SK-N-SH (cell line): Measurements from ENCODE around the gene DOK4.

Experiments used
- MAX ChIP-seq: IDR thresholded peaks from 2 replicates; pipeline ENCODE4 v1.4.0; 2012; ENCODE audit warnings: low read depth
- RCOR1 ChIP-seq: fragments of 150-350 bp; IDR thresholded peaks from 2 replicates; pipeline ENCODE4 v1.6.1; 2017; ENCODE audit warnings: antibody characterized with exemption, low read length
- TAF1 ChIP-seq: IDR thresholded peaks from 2 replicates; pipeline ENCODE4 v1.6.1; 2012; ENCODE audit warnings: low read depth, mild to moderate bottlenecking, low read length, moderate library complexity, borderline replicate concordance

GRCh38 chr16:57508035-57508425 is 21.7 kb upstream of the DOK4 start:
- TF ChIP-seq RCOR1 (no peak), TAF1 (no peak), MAX (no peak)
